ENCODE results near the gene HDAC9. TPM values are rescaled to one million over a fixed set of nuclear protein-coding genes. Genes with fewer than 3 reads are reported as not detected.

The HDAC9 gene
- total and polyA plus RNA-seq, 2 of the 13 experiments (the other 11 are each of a cell fraction or from before 2014, with no cell fraction given) = 0.05 to 0.07 TPM

DNA sequence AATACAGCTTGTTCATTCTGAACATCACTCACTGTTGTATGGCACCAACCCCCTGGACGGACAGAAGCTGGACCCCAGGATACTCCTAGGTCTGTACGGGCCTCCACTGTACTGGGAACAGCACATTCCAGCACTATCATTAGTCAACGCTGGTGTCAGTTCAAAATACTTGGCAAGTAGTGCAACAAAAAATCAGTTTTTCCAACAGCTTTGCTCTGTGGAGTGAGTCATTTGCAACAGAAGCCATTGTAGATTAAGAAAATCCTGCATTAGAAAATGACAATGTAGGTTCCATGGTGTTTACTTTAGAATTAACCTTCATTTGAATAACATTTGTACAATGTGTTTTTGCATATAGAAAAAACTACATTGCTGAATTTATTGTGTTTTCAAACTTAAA lies 266.6 kb downstream of the HDAC9 start:
- 0% methylated on average over 3 of the region's 3 CpGs for WGBS (ENCODE audit: low lambda C conversion rate)
- no peaks in the 10 kb centered on the region for H4K20me1 ChIP-seq (ENCODE audit: insufficient read depth, low read length)
- no peaks in the 10 kb centered on the region for H3K27me3 ChIP-seq (ENCODE audit: control insufficient read depth in 1 of 2, insufficient read depth in 2 of 2, low read length in 2 of 2)
- DNase-seq (ENCODE audit: low spot score) (no peak), ATAC-seq (no peak), FAIRE-seq (no peak)
- H3K36me3 ChIP-seq (replicated peaks in 1 of 2; ENCODE audit: control insufficient read depth in 1 of 2, insufficient read depth in 2 of 2, low read length in 2 of 2) = no peaks in the 10 kb centered on the region
- H3K9ac ChIP-seq (ENCODE audit: insufficient read depth, low read depth, low read length) = no peak overlapping the region
- CTCF ChIA-PET (ENCODE audit: low intra/inter-chr PET ratio, low total read pairs) = no interaction called here
- no peaks in the 10 kb centered on the region for H3K79me2 ChIP-seq (ENCODE audit: insufficient read depth, low read length)
- TF ChIP-seq, protein P1, sequence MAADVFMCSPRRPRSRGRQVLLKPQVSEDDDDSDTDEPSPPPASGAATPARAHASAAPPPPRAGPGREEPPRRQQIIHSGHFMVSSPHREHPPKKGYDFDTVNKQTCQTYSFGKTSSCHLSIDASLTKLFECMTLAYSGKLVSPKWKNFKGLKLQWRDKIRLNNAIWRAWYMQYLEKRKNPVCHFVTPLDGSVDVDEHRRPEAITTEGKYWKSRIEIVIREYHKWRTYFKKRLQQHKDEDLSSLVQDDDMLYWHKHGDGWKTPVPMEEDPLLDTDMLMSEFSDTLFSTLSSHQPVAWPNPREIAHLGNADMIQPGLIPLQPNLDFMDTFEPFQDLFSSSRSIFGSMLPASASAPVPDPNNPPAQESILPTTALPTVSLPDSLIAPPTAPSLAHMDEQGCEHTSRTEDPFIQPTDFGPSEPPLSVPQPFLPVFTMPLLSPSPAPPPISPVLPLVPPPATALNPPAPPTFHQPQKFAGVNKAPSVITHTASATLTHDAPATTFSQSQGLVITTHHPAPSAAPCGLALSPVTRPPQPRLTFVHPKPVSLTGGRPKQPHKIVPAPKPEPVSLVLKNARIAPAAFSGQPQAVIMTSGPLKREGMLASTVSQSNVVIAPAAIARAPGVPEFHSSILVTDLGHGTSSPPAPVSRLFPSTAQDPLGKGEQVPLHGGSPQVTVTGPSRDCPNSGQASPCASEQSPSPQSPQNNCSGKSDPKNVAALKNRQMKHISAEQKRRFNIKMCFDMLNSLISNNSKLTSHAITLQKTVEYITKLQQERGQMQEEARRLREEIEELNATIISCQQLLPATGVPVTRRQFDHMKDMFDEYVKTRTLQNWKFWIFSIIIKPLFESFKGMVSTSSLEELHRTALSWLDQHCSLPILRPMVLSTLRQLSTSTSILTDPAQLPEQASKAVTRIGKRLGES (CRISPR knock-in tag; IDR thresholded peaks at IDR 0.05; ENCODE audit: borderline replicate concordance) = no peak
- TF ChIP-seq NCOR1 (IDR thresholded peaks at IDR 0.05; ENCODE audit: borderline replicate concordance, low read length) (no peak), TSC22D2 (CRISPR knock-in tag; IDR thresholded peaks at IDR 0.05; ENCODE audit: borderline replicate concordance) (no peak), MZF1 (CRISPR knock-in tag; IDR thresholded peaks at IDR 0.05; ENCODE audit: borderline replicate concordance) (no peak), ZFAT (CRISPR knock-in tag; conservative IDR thresholded peaks at IDR 0.05) (no peak), CC2D1A (CRISPR knock-in tag; IDR thresholded peaks at IDR 0.05) (no peak)
- TF ChIP-seq, protein P2, sequence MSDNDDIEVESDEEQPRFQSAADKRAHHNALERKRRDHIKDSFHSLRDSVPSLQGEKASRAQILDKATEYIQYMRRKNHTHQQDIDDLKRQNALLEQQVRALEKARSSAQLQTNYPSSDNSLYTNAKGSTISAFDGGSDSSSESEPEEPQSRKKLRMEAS (IDR thresholded peaks at IDR 0.05) = no peak
- TF ChIP-seq, protein P3, sequence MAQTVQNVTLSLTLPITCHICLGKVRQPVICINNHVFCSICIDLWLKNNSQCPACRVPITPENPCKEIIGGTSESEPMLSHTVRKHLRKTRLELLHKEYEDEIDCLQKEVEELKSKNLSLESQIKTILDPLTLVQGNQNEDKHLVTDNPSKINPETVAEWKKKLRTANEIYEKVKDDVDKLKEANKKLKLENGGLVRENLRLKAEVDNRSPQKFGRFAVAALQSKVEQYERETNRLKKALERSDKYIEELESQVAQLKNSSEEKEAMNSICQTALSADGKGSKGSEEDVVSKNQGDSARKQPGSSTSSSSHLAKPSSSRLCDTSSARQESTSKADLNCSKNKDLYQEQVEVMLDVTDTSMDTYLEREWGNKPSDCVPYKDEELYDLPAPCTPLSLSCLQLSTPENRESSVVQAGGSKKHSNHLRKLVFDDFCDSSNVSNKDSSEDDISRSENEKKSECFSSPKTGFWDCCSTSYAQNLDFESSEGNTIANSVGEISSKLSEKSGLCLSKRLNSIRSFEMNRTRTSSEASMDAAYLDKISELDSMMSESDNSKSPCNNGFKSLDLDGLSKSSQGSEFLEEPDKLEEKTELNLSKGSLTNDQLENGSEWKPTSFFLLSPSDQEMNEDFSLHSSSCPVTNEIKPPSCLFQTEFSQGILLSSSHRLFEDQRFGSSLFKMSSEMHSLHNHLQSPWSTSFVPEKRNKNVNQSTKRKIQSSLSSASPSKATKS (CRISPR knock-in tag; IDR thresholded peaks at IDR 0.05) = no peak
- TF ChIP-seq, protein P4, sequence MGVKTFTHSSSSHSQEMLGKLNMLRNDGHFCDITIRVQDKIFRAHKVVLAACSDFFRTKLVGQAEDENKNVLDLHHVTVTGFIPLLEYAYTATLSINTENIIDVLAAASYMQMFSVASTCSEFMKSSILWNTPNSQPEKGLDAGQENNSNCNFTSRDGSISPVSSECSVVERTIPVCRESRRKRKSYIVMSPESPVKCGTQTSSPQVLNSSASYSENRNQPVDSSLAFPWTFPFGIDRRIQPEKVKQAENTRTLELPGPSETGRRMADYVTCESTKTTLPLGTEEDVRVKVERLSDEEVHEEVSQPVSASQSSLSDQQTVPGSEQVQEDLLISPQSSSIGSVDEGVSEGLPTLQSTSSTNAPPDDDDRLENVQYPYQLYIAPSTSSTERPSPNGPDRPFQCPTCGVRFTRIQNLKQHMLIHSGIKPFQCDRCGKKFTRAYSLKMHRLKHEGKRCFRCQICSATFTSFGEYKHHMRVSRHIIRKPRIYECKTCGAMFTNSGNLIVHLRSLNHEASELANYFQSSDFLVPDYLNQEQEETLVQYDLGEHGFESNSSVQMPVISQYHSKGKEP (CRISPR knock-in tag; IDR thresholded peaks at IDR 0.05) = no peak
- H3K4me1 ChIP-seq (ENCODE audit: insufficient read depth, low read length) = no peaks in the 10 kb centered on the region
- POLR2A ChIA-PET = no interaction called here
- no peak overlapping the region for H3K4me2 ChIP-seq (ENCODE audit: low read depth, low read length)
- H3K9me3 ChIP-seq (ENCODE audit: low read length) = peaks cover under 1% of the 10 kb centered on the region
- BruUV-seq (replicated peaks) = no TSS peak
- no peak overlapping the region for H2AFZ ChIP-seq (ENCODE audit: low read length)
- no peak overlapping the region for H3K27ac ChIP-seq (ENCODE audit: extremely low read length, insufficient read depth, low read length)
- H3K4me3 ChIP-seq (replicated peaks in 1 of 3; ENCODE audit: insufficient read depth in 1 of 3, low read depth in 2 of 3, low read length in 3 of 3) = no peak overlapping the region
- intact Hi-C loops (cut with micrococcal nuclease; ENCODE audit: unreplicated experiment) = no loop called here
- in situ Hi-C loops (cut with HindIII; ENCODE audit: extremely low pct_ligation_motif_present, low pct_unique_long_range_greater_than_20kb) = no loop called here
